Activated CD8-positive, alpha-beta T cell treated with anti-CD3 and anti-CD28 coated beads for 36 hours (primary cell): ENCODE results near the gene POLG2. TPM values are rescaled to one million over a fixed set of nuclear protein-coding genes. Genes with fewer than 3 reads are reported as not detected.
"Not testable (repeated sequence)": the region's sequence is repeated elsewhere in the genome, so short reads cannot be mapped to it uniquely, and the experiment has no call there.

ENCODE experiments used
- ATAC-seq: fragments of 200-7000 bp; cut with Tn5 transposase; one replicate; pipeline ENCODE4 v1.10.0; 2021; ENCODE audit warnings: mild to moderate bottlenecking, moderate library complexity
- CTCF ChIA-PET: fragments of 350-600 bp; sonication (Branson Sonifier 250); formaldehyde crosslinking; loops from one replicate; lab custom pipeline; 2021; ENCODE audit warnings: antibody characterized with exemption; lab: Charles Lee
- POLR2A ChIA-PET: fragments of 350-600 bp; sonication (Branson Sonifier 250); formaldehyde crosslinking; loops from one replicate; lab custom pipeline; 2021; ENCODE audit warnings: antibody characterized with exemption; lab: Charles Lee
- DNase-seq: peaks from one replicate; pipeline ENCODE4 v3.0.0-alpha.2; 2020
- H3K27ac Mint-ChIP-seq: one replicate; pipeline ENCODE4 v1.8.0; 2021; ENCODE audit warnings: mild to moderate bottlenecking, mixed read lengths
- H3K27me3 Mint-ChIP-seq: one replicate; pipeline ENCODE4 v1.8.0; 2021; ENCODE audit warnings: mixed read lengths
- H3K36me3 Mint-ChIP-seq: one replicate; pipeline ENCODE4 v1.8.0; 2021; ENCODE audit warnings: low read depth, mixed read lengths
- H3K4me1 Mint-ChIP-seq: one replicate; pipeline ENCODE4 v1.8.0; 2021; ENCODE audit warnings: low read depth, mixed read lengths
- H3K4me3 Mint-ChIP-seq: one replicate; pipeline ENCODE4 v1.8.0; 2021; ENCODE audit warnings: mild to moderate bottlenecking, moderate library complexity, mixed read lengths
- H3K9me3 Mint-ChIP-seq: one replicate; pipeline ENCODE4 v1.8.0; 2021; ENCODE audit warnings: mixed read lengths
- CTCF ChIP-seq: fragments of 200-600 bp; IDR thresholded peaks from one replicate; pipeline ENCODE4 v1.8.0; 2022; ENCODE audit warnings: antibody characterized with exemption, mild to moderate bottlenecking
- intact Hi-C: fragments of 100-400 bp; cut with micrococcal nuclease; formaldehyde crosslinking; loops from one replicate; pipeline ENCODE4 v1.10.0; 2022
- total RNA-seq, 2 experiments: library from RNA; stranded (reverse); gene quantifications; one replicate each; pipeline ENCODE4 v1.2.3, GENCODE V29; 2021

Gene POLG2
- total RNA-seq, 2 experiments from 2014 or later = 37.3 to 41.1 TPM

- no peak for ATAC-seq
- H3K9me3 Mint-ChIP-seq = peaks cover 1% of the 10 kb centered on the region
- H3K4me3 Mint-ChIP-seq = no peak overlapping the region
- no peaks in the 10 kb centered on the region for H3K27me3 Mint-ChIP-seq
- no peak for DNase-seq
- H3K36me3 Mint-ChIP-seq = no peaks in the 10 kb centered on the region
- intact Hi-C loops = no loop called here
- H3K27ac Mint-ChIP-seq = no peak overlapping the region
- peaks cover 6% of the 10 kb centered on the region for H3K4me1 Mint-ChIP-seq
- TF ChIP-seq CTCF = no peak
- CTCF ChIA-PET = interaction anchor here (1.1 to 3.2 kb wide), 2 partner anchors 32 to 41 kb away, joined by 5 to 9 read pairs; no protein-coding TSS in a partner anchor
- POLR2A ChIA-PET = no interaction called here
These were observed 35.9 kb downstream of the POLG2 start for GRCh38 chr17:64460955-64461354.

DNA sequence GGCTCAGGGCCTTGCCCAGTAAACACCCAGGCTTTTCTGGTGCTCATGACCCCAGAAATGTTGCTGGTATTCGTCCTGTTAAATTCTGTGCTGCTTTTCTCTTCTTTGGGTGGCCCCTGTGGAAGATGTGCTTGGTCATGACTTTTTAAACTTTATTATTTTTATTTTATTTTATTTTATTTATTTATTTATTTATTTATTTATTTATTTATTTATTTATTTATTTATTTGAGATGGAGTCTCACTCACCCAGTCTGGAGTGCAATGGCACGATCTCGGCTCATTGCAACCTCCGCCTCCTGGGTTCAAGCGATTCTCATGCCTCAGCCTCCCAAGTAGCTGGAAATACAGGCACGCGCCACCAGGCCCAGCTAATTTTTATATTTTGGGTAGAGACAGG, 37.0 kb downstream of the POLG2 start:
- H3K27me3 Mint-ChIP-seq, H3K36me3 Mint-ChIP-seq, POLR2A ChIA-PET, H3K4me1 Mint-ChIP-seq, H3K9me3 Mint-ChIP-seq, DNase-seq, H3K27ac Mint-ChIP-seq, intact Hi-C loops, H3K4me3 Mint-ChIP-seq, ATAC-seq: not testable (repeated sequence)
- CTCF ChIA-PET = interaction anchor here (3.2 kb wide), 1 partner anchor 40 kb away, joined by 9 read pairs; no protein-coding TSS in a partner anchor

DNA sequence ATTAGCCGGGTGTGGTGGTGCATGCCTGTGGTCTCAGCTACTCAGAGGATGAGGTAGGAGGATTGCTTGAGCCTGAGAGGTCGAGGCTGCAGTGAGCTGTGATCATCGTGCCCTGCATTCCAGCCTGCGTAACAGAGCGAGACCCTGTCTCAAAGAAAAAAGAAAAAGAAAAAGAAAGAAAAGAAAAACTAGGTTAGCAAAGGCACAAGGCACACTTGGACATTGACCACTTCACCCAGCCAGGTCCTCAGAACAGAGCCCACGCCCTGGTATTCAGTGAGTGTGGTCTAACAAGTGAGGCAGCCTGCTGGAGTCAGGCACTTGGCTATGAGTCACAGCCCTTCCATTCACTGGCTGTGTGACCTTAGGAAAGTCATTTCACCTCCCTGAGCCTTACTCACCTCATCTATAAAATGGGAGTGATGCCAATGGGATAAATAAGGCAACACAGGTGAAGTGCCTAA, 37.5 kb downstream of the POLG2 start:
- POLR2A ChIA-PET = no interaction called here
- H3K27me3 Mint-ChIP-seq = no peaks in the 10 kb centered on the region

DNA sequence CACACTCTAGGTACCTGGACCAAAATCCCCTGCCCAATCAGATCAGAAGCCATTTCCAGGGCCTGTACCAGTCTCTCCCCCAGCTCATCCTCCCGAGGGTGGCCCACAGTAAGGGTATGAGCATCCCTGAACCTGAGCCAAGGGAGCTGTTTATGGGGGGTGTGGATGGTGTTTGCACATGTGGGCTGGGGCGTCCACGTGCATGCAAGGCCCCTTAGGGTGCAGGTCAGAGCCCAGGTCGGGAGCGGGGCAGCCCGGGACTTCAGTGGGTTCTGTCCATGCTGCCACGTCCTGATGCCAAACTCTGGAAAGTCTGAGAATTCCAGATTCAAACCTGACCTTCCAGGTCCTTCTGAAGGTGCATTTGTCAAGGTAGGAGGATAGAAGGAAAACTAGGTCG, 38.1 kb downstream of the POLG2 start:
- CTCF ChIA-PET = interaction anchor here (3.2 kb wide), 1 partner anchor 39 kb away, joined by 9 read pairs; no protein-coding TSS in a partner anchor
- TF ChIP-seq CTCF = no peak
- intact Hi-C loops = no loop called here
- Mint-ChIP-seq H3K4me3 (no peak overlapping the region), H3K36me3 (no peaks in the 10 kb centered on the region), H3K4me1 (peaks cover 9% of the 10 kb centered on the region), H3K27ac (no peak overlapping the region), H3K9me3 (peaks cover 2% of the 10 kb centered on the region), H3K27me3 (no peaks in the 10 kb centered on the region)
- DNase-seq (no peak), ATAC-seq (no peak)
- POLR2A ChIA-PET = no interaction called here

More for the DNA sequence above, 37.5 kb downstream of the POLG2 start:
- ATAC-seq (peak; percentile 51), DNase-seq (no peak)
- Mint-ChIP-seq H3K4me3 (no peak overlapping the region), H3K36me3 (no peaks in the 10 kb centered on the region), H3K9me3 (peaks cover 2% of the 10 kb centered on the region), H3K4me1 (peaks cover 9% of the 10 kb centered on the region), H3K27ac (no peak overlapping the region)
- intact Hi-C loops = no loop called here
- CTCF ChIA-PET = interaction anchor here (3.2 kb wide), 1 partner anchor 40 kb away, joined by 9 read pairs; no protein-coding TSS in a partner anchor
- no peak for TF ChIP-seq CTCF

GRCh38 chr17:64457156-64457555, 39.7 kb downstream of the POLG2 start:
- ATAC-seq (no peak), DNase-seq (no peak)
- POLR2A ChIA-PET = interaction anchor here (1.5 kb wide), 1 partner anchor 50 kb away, joined by 4 read pairs; the partner anchor contains the start of gene CEP95
- peaks cover 9% of the 10 kb centered on the region for H3K4me1 Mint-ChIP-seq
- TF ChIP-seq CTCF = no peak
- CTCF ChIA-PET = interaction anchor here (1.2 kb wide), 1 partner anchor 324 kb away, joined by 3 read pairs; no protein-coding TSS in a partner anchor
- peaks cover 2% of the 10 kb centered on the region for H3K9me3 Mint-ChIP-seq
- no peaks in the 10 kb centered on the region for H3K36me3 Mint-ChIP-seq
- no peaks in the 10 kb centered on the region for H3K27me3 Mint-ChIP-seq
- H3K4me3 Mint-ChIP-seq = no peak overlapping the region
- intact Hi-C loops = no loop called here
- no peak overlapping the region for H3K27ac Mint-ChIP-seq
